ENCODE data around the gene DIP2C. TPM values are rescaled to one million over a fixed set of nuclear protein-coding genes. Genes with fewer than 3 reads are reported as not detected.

Gene DIP2C
- total and polyA plus RNA-seq, 2 donors (not counting 1 experiment from before 2014, with no cell fraction given): 1.3 to 1.9 TPM

- Histone ChIP-seq H3K4me2 (replicated peaks; ENCODE audit: low read depth, low read length, poor library complexity, severe bottlenecking) (no peak overlapping the region), H4K20me1 (ENCODE audit: control insufficient read depth, insufficient read depth, low read length, poor library complexity, severe bottlenecking) (no peaks in the 10 kb centered on the region), H3K27me3 (replicated peaks in 1 of 4; ENCODE audit: control extremely low read depth in 1 of 4, control insufficient read depth in 3 of 4, insufficient read depth in 4 of 4, low read length in 3 of 4) (peaks cover 0 to 4% (median 0%) of the 10 kb centered on the region in 4 experiments), H3K9ac (ENCODE audit: low read length) (no peak overlapping the region), H3K4me1 (ENCODE audit: control insufficient read depth in 2 of 2, insufficient read depth in 2 of 2, low read length in 2 of 2) (no peaks in the 10 kb centered on the region), H3K4me3 (ENCODE audit: control extremely low read depth in 1 of 5, extremely low read depth in 1 of 5, insufficient read depth in 1 of 5, low read depth in 2 of 5, low read length in 4 of 5) (no peak overlapping the region), H3K79me2 (ENCODE audit: control insufficient read depth, insufficient read depth, low read length) (no peaks in the 10 kb centered on the region), H3K27ac (ENCODE audit: low read length in 2 of 2) (no peak overlapping the region), H3K9me3 (ENCODE audit: control extremely low read depth in 1 of 3, control insufficient read depth in 2 of 3, insufficient read depth in 1 of 3, low read length in 2 of 3) (no peaks in the 10 kb centered on the region), H3K36me3 (replicated peaks in 1 of 2; ENCODE audit: control extremely low read depth in 1 of 2, control insufficient read depth in 1 of 2, extremely low read depth in 1 of 2, insufficient read depth in 2 of 2, low read length in 1 of 2) (no peaks in the 10 kb centered on the region), H2AFZ (ENCODE audit: insufficient read depth, low read depth, low read length, poor library complexity, severe bottlenecking) (no peak overlapping the region)
- no peak for DNase-seq
- Mint-ChIP-seq H3K27me3 (peaks cover 20% of the 10 kb centered on the region), H3K4me1 (no peaks in the 10 kb centered on the region), H3K9me3 (ENCODE audit: insufficient read depth) (no peaks in the 10 kb centered on the region), H3K4me3 (no peak overlapping the region), H3K27ac (no peak overlapping the region)
- TF ChIP-seq EZH2 (IDR thresholded peaks at IDR 0.05; ENCODE audit: borderline replicate concordance, insufficient read depth, low read depth, low read length, poor library complexity, severe bottlenecking): no peak
- no peak for ATAC-seq (ENCODE audit: low read depth)
- POLR2A ChIA-PET: no interaction called here
- CTCF ChIA-PET: no interaction called here
- intact Hi-C loops (cut with micrococcal nuclease): no loop called here
- 88% methylated on average over 28 of the region's 28 CpGs for WGBS (ENCODE audit: insufficient coverage)
These were observed 94.7 kb downstream of the DIP2C start for GRCh38 chr10:594584-595270.

DNA sequence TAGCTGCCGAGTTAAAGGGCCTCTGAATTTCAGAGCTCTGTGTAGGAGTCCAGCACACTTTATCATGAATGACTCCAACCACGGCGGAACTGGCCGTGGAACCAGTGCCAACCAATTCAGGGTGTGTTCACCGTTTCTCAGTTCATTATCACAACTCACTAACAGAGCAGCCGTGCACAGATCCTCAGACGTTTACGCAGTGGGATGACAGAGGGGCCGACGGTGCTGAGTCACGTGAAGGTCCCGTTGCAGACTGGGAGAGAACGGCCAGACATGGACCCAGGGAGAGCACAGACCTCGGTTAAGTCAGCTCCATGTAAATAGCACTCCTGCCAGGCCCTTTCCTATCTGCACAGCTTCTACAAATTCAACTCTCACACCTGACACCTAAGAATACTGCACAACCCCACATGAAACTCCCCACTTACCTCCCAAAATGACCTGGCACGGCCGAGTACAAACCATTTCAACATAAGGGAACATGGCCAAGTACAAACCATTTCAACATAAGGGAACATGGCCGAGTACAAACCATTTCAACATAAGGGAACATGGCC, 95.5 kb downstream of the DIP2C start:
- intact Hi-C loops (cut with micrococcal nuclease): no loop called here
- H3K36me3 ChIP-seq (replicated peaks in 1 of 2; ENCODE audit: control extremely low read depth in 1 of 2, control insufficient read depth in 1 of 2, extremely low read depth in 1 of 2, insufficient read depth in 2 of 2, low read length in 1 of 2): no peaks in the 10 kb centered on the region
- no peak for TF ChIP-seq EZH2 (IDR thresholded peaks at IDR 0.05; ENCODE audit: borderline replicate concordance, insufficient read depth, low read depth, low read length, poor library complexity, severe bottlenecking)
- TF ChIP-seq, protein P1, sequence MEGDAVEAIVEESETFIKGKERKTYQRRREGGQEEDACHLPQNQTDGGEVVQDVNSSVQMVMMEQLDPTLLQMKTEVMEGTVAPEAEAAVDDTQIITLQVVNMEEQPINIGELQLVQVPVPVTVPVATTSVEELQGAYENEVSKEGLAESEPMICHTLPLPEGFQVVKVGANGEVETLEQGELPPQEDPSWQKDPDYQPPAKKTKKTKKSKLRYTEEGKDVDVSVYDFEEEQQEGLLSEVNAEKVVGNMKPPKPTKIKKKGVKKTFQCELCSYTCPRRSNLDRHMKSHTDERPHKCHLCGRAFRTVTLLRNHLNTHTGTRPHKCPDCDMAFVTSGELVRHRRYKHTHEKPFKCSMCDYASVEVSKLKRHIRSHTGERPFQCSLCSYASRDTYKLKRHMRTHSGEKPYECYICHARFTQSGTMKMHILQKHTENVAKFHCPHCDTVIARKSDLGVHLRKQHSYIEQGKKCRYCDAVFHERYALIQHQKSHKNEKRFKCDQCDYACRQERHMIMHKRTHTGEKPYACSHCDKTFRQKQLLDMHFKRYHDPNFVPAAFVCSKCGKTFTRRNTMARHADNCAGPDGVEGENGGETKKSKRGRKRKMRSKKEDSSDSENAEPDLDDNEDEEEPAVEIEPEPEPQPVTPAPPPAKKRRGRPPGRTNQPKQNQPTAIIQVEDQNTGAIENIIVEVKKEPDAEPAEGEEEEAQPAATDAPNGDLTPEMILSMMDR (IDR thresholded peaks at IDR 0.05): no peak
- peaks cover 0 to 4% (median 0%) of the 10 kb centered on the region in 4 experiments for H3K27me3 ChIP-seq (replicated peaks in 1 of 4; ENCODE audit: control extremely low read depth in 1 of 4, control insufficient read depth in 3 of 4, insufficient read depth in 4 of 4, low read length in 3 of 4)
- WGBS (ENCODE audit: insufficient coverage): 97% methylated on average over 14 of the region's 17 CpGs
- no peaks in the 10 kb centered on the region for H3K9me3 ChIP-seq (ENCODE audit: control extremely low read depth in 1 of 3, control insufficient read depth in 2 of 3, insufficient read depth in 1 of 3, low read length in 2 of 3)
- H3K4me3 ChIP-seq (ENCODE audit: control extremely low read depth in 1 of 5, extremely low read depth in 1 of 5, insufficient read depth in 1 of 5, low read depth in 2 of 5, low read length in 4 of 5): no peak overlapping the region
- H3K4me1 ChIP-seq (ENCODE audit: control insufficient read depth in 2 of 2, insufficient read depth in 2 of 2, low read length in 2 of 2): no peaks in the 10 kb centered on the region
- no peaks in the 10 kb centered on the region for H3K9me3 Mint-ChIP-seq (ENCODE audit: insufficient read depth)
- H3K4me3 Mint-ChIP-seq: no peak overlapping the region
- ATAC-seq (ENCODE audit: low read depth): no peak
- no peak overlapping the region for H3K9ac ChIP-seq (ENCODE audit: low read length)
- H3K79me2 ChIP-seq (ENCODE audit: control insufficient read depth, insufficient read depth, low read length): no peaks in the 10 kb centered on the region
- no peaks in the 10 kb centered on the region for H4K20me1 ChIP-seq (ENCODE audit: control insufficient read depth, insufficient read depth, low read length, poor library complexity, severe bottlenecking)
- POLR2A ChIA-PET: no interaction called here
- H3K27me3 Mint-ChIP-seq: peaks cover 16% of the 10 kb centered on the region
- no peak overlapping the region for H3K4me2 ChIP-seq (replicated peaks; ENCODE audit: low read depth, low read length, poor library complexity, severe bottlenecking)
- CTCF ChIA-PET: no interaction called here
- no peak for DNase-seq
- no peak overlapping the region for H3K27ac ChIP-seq (ENCODE audit: low read length in 2 of 2)
- H2AFZ ChIP-seq (ENCODE audit: insufficient read depth, low read depth, low read length, poor library complexity, severe bottlenecking): no peak overlapping the region
- H3K4me1 Mint-ChIP-seq: no peaks in the 10 kb centered on the region
- H3K27ac Mint-ChIP-seq: no peak overlapping the region
